HG03378 (cell line): ENCODE results near the gene CCR2.

Experiments used
- ATAC-seq: cut with Tn5 transposase; IDR thresholded peaks from one replicate; pipeline ENCODE4 v1.9.1; 2021; ENCODE audit warnings: mild to moderate bottlenecking, moderate library complexity; ENCODE audit not compliant: unreplicated experiment

CCR2 gene

GRCh38 chr3:46354478-46354877 lies 567 bp downstream of the CCR2 start:
- no peak for ATAC-seq

GRCh38 chr3:46354984-46355383 lies 1.1 kb downstream of the CCR2 start:
- no peak for ATAC-seq

GRCh38 chr3:46356276-46356675 lies 2.4 kb downstream of the CCR2 start:
- no peak for ATAC-seq

- no peak for ATAC-seq
Measured at GRCh38 chr3:46356909-46357308, 3.0 kb downstream of the CCR2 start.

- ATAC-seq, result no peak
Measured at GRCh38 chr3:46358466-46358865, 4.6 kb downstream of the CCR2 start.

GRCh38 chr3:46359733-46360493 lies 6.0 kb downstream of the CCR2 start:
- ATAC-seq, result no peak

- ATAC-seq, result no peak
Measured at GRCh38 chr3:46360907-46361306, 7.0 kb downstream of the CCR2 start.

GRCh38 chr3:46361408-46362283 lies 7.7 kb downstream of the CCR2 start:
- no peak for ATAC-seq

- ATAC-seq, result no peak
Measured at GRCh38 chr3:46365041-46365440, 11.1 kb downstream of the CCR2 start.

GRCh38 chr3:46365737-46366524 lies 12.0 kb downstream of the CCR2 start:
- ATAC-seq, result no peak

GRCh38 chr3:46367811-46368210 lies 13.9 kb downstream of the CCR2 start:
- ATAC-seq, result no peak

GRCh38 chr3:46368569-46368968 lies 14.7 kb downstream of the CCR2 start:
- ATAC-seq, result no peak

- ATAC-seq, result no peak
Measured at GRCh38 chr3:46369151-46369550, 15.2 kb downstream of the CCR2 start.

- no peak for ATAC-seq
Measured at GRCh38 chr3:46369675-46370132, 15.8 kb downstream of the CCR2 start.

- ATAC-seq, result no peak
Measured at GRCh38 chr3:46370839-46371518, 17.1 kb downstream of the CCR2 start, which contains the start of gene CCR5. CCR5 (plus strand) TSS chr3:46370946; CDS start chr3:46372903, 1,957 bp downstream.

- no peak for ATAC-seq
Measured at GRCh38 chr3:46371519-46372340, 17.8 kb downstream of the CCR2 start.

- ATAC-seq, result no peak
Measured at GRCh38 chr3:46372492-46373359, 18.8 kb downstream of the CCR2 start.

- ATAC-seq, result no peak
Measured at GRCh38 chr3:46374755-46375154, 20.8 kb downstream of the CCR2 start.

GRCh38 chr3:46375218-46375617 lies 21.3 kb downstream of the CCR2 start:
- no peak for ATAC-seq
